Upper lobe of right lung (tissue), 1 donor: ENCODE data around the gene BAD. TPM values are rescaled to one million over a fixed set of nuclear protein-coding genes. Genes with fewer than 3 reads are reported as not detected.
A peak's percentile ranks its signal among the peaks of the same experiment; 100 is the strongest.

ENCODE experiments used
- ATAC-seq: fragments of 200-7000 bp; cut with Tn5 transposase; one replicate; pipeline ENCODE4 v1.9.1; 2020; ENCODE audit warnings: mild to moderate bottlenecking, moderate library complexity
- DNase-seq: peaks from one replicate; pipeline ENCODE4 v3.0.0-alpha.2; 2020
- H3K27ac ChIP-seq: fragments of 200-600 bp; one replicate; pipeline ENCODE4 v1.8.0; 2022
- H3K27me3 ChIP-seq: fragments of 200-600 bp; one replicate; pipeline ENCODE4 v1.8.0; 2022; ENCODE audit warnings: mild to moderate bottlenecking
- H3K36me3 ChIP-seq: fragments of 200-600 bp; one replicate; pipeline ENCODE4 v1.8.0; 2022
- H3K4me1 ChIP-seq: fragments of 200-600 bp; one replicate; pipeline ENCODE4 v1.8.0; 2022
- H3K4me3 ChIP-seq: fragments of 200-600 bp; one replicate; pipeline ENCODE4 v1.8.0; 2022; ENCODE audit warnings: mild to moderate bottlenecking
- H3K9me3 ChIP-seq: fragments of 200-600 bp; one replicate; pipeline ENCODE4 v1.8.0; 2022
- intact Hi-C: fragments of 100-400 bp; cut with DNase I; formaldehyde crosslinking; loops from one replicate; pipeline ENCODE4 v1.11.0; 2022
- total RNA-seq: library from RNA; stranded (reverse); fragmentation: NEBNext Ultra II Directional; extraction: Animal tissue kit (Norgen Biotek cat#: 25700); gene quantifications from one replicate; pipeline ENCODE4 v1.2.1, GENCODE V29; 2021
- TF ChIP-seq, protein P1 (sequence below): fragments of 200-600 bp; IDR thresholded peaks from one replicate; pipeline ENCODE4 v1.8.0; 2022; ENCODE audit warnings: antibody characterized with exemption
- donor health status: DM: no; HTN: yes; CAD: no; lungs with severe emphysema.

Gene BAD
- total RNA-seq, 1 donor from 2014 or later, result 58.9 TPM

DNA sequence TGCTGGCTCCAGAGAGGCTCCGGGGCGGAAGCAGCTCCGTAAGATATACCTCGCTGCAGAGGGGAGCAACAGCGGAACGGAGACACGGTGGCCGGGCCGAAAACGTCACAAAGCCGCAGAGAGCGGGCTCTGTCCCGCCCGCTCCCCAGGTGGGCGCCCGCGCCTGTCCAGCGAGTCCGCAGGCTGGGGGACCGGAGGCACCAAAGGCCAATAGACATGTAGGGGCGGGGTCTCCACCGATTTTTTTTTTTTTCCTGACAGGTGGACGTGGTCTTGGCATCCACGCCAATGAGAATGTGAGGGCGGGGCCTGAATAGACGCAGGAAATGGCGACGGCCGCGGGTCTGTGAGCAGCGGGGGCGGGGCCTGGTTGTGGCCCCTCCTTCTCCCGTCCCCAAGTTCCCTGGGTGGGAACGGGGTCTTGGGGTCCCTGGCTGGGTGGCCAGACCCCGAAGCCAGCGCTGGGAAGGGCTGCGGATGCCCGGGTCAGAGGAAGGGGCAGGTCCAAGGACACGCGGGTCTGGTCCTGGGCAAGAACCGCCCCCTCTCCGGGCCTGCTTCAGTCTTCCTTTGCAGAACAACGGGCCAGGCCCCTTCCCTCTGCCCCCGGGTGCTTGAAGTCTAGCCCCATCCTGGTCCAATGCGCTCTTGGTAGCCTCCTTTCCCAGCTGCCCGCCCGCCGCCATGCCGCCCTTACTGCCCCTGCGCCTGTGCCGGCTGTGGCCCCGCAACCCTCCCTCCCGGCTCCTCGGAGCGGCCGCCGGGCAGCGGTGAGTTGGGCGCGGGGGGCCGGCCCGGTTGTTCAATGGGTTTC lies 54.1 kb downstream of the BAD start, which contains the start of gene DNAJC4:
DNAJC4 (plus strand) TSS at position 378 of the 814 bp plus-strand sequence; CDS start at position 685, 307 bp downstream.
- Histone ChIP-seq H3K9me3 (no peaks in the 10 kb centered on the region), H3K4me3 (peak within 1 kb of the TSS; percentile 82), H3K27me3 (no peaks in the 10 kb centered on the region), H3K27ac (peak within 1 kb of the TSS; percentile 92), H3K4me1 (peaks cover 48% of the 10 kb centered on the region), H3K36me3 (no peaks in the 10 kb centered on the region)
- DNase-seq, result peak; percentile 94
- intact Hi-C loops, result no loop called here
- TF ChIP-seq, protein P1, sequence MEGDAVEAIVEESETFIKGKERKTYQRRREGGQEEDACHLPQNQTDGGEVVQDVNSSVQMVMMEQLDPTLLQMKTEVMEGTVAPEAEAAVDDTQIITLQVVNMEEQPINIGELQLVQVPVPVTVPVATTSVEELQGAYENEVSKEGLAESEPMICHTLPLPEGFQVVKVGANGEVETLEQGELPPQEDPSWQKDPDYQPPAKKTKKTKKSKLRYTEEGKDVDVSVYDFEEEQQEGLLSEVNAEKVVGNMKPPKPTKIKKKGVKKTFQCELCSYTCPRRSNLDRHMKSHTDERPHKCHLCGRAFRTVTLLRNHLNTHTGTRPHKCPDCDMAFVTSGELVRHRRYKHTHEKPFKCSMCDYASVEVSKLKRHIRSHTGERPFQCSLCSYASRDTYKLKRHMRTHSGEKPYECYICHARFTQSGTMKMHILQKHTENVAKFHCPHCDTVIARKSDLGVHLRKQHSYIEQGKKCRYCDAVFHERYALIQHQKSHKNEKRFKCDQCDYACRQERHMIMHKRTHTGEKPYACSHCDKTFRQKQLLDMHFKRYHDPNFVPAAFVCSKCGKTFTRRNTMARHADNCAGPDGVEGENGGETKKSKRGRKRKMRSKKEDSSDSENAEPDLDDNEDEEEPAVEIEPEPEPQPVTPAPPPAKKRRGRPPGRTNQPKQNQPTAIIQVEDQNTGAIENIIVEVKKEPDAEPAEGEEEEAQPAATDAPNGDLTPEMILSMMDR, result no peak
- ATAC-seq, result peak; percentile 72

DNA sequence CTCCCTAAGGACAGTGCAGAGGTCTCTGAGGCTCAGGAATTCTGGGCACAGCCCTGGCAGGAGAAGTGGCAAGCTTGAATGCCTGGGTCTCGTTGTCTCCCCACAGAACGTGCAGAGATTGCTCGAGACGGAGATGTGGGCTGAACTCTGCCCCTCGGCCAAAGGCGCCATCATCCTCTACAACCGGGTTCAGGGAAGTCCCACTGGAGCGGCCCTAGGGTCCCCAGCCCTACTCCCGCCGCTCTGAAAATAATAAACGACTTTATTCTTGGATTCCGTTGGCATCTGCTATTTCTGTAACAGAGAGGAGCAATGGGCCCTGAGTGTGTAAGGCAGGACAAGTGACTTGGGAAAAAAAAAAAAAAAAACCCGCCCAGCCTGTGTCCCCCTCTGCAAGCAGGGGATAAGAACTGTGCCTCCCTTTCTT lies 54.7 kb downstream of the BAD start:
- no peaks in the 10 kb centered on the region for H3K36me3 ChIP-seq
- TF ChIP-seq, protein P1, result no peak
- no peak for DNase-seq
- intact Hi-C loops, result no loop called here
- peaks cover 51% of the 10 kb centered on the region for H3K4me1 ChIP-seq
- no peak for ATAC-seq
- peak overlapping the region; percentile 82 for H3K4me3 ChIP-seq
- peak overlapping the region; percentile 92 for H3K27ac ChIP-seq
- no peaks in the 10 kb centered on the region for H3K27me3 ChIP-seq
- no peaks in the 10 kb centered on the region for H3K9me3 ChIP-seq

DNA sequence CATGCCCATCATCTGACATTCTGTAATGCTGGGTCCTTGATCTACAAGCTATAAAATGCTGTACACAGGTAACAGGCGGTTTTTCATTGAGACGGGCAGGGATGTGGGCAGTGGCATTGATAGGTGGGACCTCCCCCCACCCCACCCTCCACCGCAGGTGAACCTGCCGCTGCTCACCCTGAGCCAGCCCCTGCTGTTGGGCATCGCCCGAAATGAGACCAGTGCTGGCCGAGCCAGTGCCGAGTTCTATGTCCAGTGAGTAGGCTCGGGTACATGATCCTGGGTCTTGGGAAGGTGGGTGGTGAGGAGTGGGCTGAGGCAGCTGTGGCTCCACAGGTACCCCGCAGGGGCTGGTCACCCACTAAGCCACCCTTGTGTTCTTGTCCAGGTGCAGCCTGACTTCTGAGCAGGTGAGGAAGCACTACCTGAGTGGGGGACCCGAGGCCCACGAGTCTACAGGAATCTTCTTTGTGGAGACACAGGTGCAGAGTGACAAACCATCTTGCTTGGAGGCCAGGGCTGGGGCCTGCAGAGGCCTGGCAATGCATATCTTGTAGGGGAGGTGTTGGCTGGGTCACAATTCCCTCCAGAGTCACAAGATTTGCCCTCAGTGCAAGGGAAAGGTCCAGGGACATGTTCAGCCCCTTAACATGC lies 55.2 kb downstream of the BAD start:
- TF ChIP-seq, protein P1, result no peak
- DNase-seq (peak; percentile 54), ATAC-seq (no peak)
- Histone ChIP-seq H3K4me1 (peaks cover 53% of the 10 kb centered on the region), H3K27me3 (no peaks in the 10 kb centered on the region), H3K4me3 (no peak overlapping the region), H3K36me3 (no peaks in the 10 kb centered on the region), H3K9me3 (no peaks in the 10 kb centered on the region), H3K27ac (peak overlapping the region; percentile 92)
- intact Hi-C loops, result no loop called here

DNA sequence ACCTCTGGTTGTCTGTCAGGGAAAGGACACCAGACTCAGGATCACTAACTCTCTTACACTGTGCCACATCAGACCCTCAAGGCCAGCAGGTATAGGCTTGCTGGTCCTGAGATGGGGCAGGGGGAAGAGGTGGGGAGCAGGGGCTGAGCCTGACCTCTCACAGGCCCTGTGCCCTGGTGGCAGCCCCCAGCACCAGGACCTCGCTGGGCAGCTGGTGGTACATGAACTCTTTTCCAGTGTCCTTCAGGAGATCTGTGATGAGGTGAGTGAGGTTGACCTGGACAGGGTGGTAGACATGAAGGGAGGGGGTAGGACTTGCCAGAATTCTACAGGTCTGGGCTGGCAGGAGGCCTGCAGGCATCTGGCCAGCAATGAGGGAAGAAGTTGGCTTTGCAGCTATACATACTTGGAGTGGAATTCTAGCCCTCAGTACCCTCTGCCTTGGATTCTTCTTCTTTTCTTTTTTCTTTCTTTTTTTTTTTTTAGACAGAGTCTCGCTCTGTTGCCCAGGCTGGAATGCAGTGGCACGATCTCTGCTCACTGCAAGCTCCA lies 57.0 kb downstream of the BAD start:
- no peak for DNase-seq

DNA sequence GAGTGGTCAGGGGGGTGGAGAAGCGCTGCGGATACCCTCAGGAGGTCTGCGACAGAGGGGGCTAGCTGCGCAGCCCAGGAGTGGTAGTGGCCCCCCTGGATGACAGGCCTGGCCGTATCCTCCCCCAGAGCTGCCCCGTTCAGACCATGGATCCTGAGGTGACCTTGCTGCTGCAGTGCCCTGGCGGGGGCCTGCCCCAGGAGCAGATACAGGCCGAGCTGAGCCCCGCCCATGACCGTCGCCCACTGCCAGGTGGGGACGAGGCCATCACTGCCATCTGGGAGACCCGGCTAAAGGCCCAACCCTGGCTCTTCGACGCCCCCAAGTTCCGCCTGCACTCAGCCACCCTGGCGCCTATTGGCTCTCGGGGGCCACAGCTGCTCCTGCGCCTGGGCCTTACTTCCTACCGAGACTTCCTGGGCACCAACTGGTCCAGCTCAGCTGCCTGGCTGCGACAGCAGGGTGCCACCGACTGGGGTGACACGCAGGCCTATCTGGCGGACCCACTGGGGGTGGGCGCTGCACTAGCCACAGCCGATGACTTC lies 57.9 kb downstream of the BAD start:
- no peaks in the 10 kb centered on the region for H3K27me3 ChIP-seq
- H3K4me1 ChIP-seq, result peaks cover 40% of the 10 kb centered on the region
- H3K9me3 ChIP-seq, result no peaks in the 10 kb centered on the region
- ATAC-seq, result peak; percentile 65
- intact Hi-C loops, result no loop called here
- peak overlapping the region; percentile 96 for H3K4me3 ChIP-seq
- peak; percentile 87 for DNase-seq
- TF ChIP-seq, protein P1, result no peak
- H3K27ac ChIP-seq, result peak overlapping the region; percentile 93
- peaks cover 18% of the 10 kb centered on the region for H3K36me3 ChIP-seq

More for the DNA sequence above, 57.0 kb downstream of the BAD start:
- no peaks in the 10 kb centered on the region for H3K27me3 ChIP-seq
- peak overlapping the region; percentile 96 for H3K4me3 ChIP-seq
- ATAC-seq, result no peak
- H3K36me3 ChIP-seq, result peaks cover 12% of the 10 kb centered on the region
- peak overlapping the region; percentile 93 for H3K27ac ChIP-seq
- TF ChIP-seq, protein P1, result no peak
- intact Hi-C loops, result no loop called here
- peaks cover 42% of the 10 kb centered on the region for H3K4me1 ChIP-seq
- H3K9me3 ChIP-seq, result no peaks in the 10 kb centered on the region
